NB4 (cell line): ENCODE data around the gene HDGF.
"Not testable (repeated sequence)": the region's sequence is repeated elsewhere in the genome, so short reads cannot be mapped to it uniquely, and the experiment has no call there.

Experiments used
- DNase-seq: peaks from one replicate; pipeline ENCODE4 v3.0.0; 2010; ENCODE audit warnings: low read depth
- H3K4me3 ChIP-seq: one replicate; pipeline ENCODE4 v1.5.1; 2011; ENCODE audit warnings: mild to moderate bottlenecking, low read depth, low read length, moderate library complexity
- MAX ChIP-seq: IDR thresholded peaks from 2 replicates; pipeline ENCODE4 v1.6.1; 2011; ENCODE audit warnings: low read depth, low read length
- MYC ChIP-seq: IDR thresholded peaks from 2 replicates; pipeline ENCODE4 v1.6.1; 2011; ENCODE audit warnings: low read depth, low read length
- POLR2A ChIP-seq: IDR thresholded peaks from 2 replicates; pipeline ENCODE4 v1.6.1; 2011; ENCODE audit warnings: mild to moderate bottlenecking; ENCODE audit not compliant: insufficient read length; ENCODE audit errors: extremely low read depth
- TF ChIP-seq, protein P1 (sequence below): IDR thresholded peaks from one replicate; pipeline ENCODE4 v1.5.1; 2012; ENCODE audit warnings: low read depth, low read length

HDGF gene

DNA sequence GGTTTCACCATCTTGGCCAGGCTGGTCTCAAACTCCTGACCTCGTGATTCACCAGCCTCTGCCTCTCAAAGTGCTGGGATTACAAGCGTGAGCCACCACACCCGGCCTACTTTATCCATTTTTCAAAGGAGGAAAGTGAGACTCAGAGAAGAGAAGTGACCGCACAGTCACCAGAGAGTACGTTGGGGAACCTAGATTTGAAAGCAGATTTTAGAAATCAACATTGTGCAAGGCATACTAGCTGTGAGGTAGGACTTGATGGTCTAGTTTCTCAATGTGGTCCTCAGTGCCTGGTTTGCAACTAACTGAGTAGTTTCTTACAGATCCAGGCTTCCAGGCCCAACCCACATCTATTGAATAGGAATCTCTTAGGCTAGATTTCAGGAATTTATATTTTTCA lies 14.2 kb upstream of the HDGF start:
- DNase-seq: no peak
- H3K4me3 ChIP-seq: peak overlapping the region; percentile 84
- TF ChIP-seq MYC: no peak
- no peak for TF ChIP-seq POLR2A
- TF ChIP-seq MAX: no peak
- TF ChIP-seq, protein P1, sequence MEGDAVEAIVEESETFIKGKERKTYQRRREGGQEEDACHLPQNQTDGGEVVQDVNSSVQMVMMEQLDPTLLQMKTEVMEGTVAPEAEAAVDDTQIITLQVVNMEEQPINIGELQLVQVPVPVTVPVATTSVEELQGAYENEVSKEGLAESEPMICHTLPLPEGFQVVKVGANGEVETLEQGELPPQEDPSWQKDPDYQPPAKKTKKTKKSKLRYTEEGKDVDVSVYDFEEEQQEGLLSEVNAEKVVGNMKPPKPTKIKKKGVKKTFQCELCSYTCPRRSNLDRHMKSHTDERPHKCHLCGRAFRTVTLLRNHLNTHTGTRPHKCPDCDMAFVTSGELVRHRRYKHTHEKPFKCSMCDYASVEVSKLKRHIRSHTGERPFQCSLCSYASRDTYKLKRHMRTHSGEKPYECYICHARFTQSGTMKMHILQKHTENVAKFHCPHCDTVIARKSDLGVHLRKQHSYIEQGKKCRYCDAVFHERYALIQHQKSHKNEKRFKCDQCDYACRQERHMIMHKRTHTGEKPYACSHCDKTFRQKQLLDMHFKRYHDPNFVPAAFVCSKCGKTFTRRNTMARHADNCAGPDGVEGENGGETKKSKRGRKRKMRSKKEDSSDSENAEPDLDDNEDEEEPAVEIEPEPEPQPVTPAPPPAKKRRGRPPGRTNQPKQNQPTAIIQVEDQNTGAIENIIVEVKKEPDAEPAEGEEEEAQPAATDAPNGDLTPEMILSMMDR: no peak

DNA sequence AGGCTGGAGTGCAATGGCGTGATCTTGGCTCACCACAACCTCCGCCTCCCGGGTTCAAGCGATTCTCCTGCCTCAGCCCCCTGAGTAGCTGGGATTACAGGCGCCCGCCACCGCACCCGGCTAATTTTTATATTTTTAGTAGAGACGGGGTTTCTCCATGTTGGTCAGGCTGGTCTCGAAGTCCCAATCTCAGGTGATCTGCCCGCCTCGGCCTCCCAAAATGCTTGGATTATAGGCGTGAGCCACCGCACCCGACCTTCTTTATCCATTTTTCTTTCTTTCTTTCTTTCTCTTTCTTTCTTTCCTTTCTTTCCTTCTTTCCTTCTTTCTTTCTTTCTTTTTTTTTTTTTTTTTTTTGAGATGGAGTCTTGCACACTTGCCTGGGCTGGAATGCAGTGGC lies 13.7 kb upstream of the HDGF start:
- H3K4me3 ChIP-seq, DNase-seq: not testable (repeated sequence)

DNA sequence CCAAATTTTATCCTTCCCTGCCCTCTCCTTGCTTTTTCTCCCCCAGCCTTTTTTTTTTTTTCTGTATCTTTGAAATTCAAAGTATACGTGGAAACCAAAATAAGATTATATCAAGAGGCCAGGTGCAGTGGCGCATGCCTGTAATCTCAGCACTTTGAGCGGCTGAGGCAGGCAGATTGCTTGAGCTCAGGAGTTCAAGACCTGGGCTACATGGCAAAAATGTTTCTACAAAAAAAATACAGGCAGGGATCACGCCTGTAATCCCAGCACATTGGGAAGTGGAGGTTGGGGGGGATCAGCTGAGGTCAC lies 9.3 kb upstream of the HDGF start:
- H3K4me3 ChIP-seq: no peak overlapping the region
- no peak for DNase-seq
- TF ChIP-seq MYC (no peak), POLR2A (no peak), MAX (no peak)
- TF ChIP-seq, protein P1: no peak

- H3K4me3 ChIP-seq: no peak overlapping the region
- DNase-seq: no peak
- no peak for TF ChIP-seq POLR2A
- TF ChIP-seq, protein P1: no peak
- TF ChIP-seq MAX: no peak
- no peak for TF ChIP-seq MYC
Measured at GRCh38 chr1:156760092-156760795, 8.8 kb upstream of the HDGF start.

DNA sequence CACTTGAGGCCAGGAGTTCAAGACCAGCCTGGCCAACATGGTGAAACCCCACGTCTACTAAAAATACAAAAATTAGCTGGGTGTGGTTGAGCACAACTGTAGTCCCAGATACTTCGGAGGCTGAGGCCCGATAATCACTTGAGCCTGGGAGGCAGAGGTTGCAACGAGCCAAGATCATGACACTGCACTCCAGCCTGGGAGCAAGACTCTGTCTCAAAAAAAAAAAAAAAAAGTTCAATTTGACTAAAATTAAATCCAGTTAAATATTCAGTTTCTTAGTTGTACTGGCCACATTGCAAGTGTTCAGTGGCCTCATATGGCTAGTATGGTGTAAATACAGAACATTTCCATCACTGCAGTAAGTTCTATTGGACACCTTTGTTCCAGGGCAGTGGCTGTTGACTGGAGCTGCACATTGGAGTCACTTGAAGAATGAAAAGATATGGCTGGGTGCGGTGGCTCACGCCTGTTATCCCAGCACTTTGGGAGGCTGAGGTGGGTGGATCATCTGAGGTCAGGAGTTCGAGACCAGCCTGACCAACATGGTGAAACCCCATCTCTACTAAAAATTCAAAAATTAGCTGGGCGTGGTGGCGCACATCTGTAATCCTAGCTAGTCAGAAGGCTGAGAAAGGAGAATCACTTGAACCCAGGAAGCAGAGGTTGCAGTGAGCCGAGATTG lies 6.2 kb upstream of the HDGF start:
- not testable (repeated sequence) for DNase-seq

GRCh38 chr1:156756355-156756754 lies 4.9 kb upstream of the HDGF start:
- DNase-seq: no peak
- TF ChIP-seq, protein P1: no peak

More for the DNA sequence above, 6.2 kb upstream of the HDGF start:
- not testable (repeated sequence) for H3K4me3 ChIP-seq

DNA sequence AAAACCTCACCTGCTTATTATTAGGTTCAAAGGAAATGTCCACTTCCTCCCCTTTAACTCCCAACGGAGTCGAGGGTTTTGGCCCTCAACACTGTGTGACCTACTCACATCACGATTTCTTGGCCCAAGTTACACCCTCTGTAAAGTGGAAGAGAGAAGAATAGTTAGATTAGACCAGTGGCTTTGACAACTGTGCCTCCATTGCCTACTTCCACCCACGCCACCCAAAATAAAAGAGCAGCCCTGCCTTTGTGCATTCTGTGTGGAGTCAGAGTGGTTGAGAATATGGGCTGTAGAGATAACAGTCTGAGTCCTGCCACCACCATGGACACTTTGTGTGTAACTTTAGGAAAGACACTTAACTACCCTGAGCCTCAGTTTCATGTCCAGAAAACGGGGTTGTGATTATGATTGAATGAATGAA lies 4.1 kb upstream of the HDGF start:
- no peak for TF ChIP-seq MYC
- no peak for TF ChIP-seq POLR2A
- TF ChIP-seq, protein P1: no peak
- TF ChIP-seq MAX: no peak
- DNase-seq: no peak
- H3K4me3 ChIP-seq: no peak overlapping the region

More at GRCh38 chr1:156756355-156756754, 4.9 kb upstream of the HDGF start:
- no peak overlapping the region for H3K4me3 ChIP-seq
